Panc1 (cell line): ENCODE data around the gene RAD9A. TPM values are rescaled to one million over a fixed set of nuclear protein-coding genes. Genes with fewer than 3 reads are reported as not detected.

ENCODE experiments used
- ATAC-seq: fragments of 200-7000 bp; cut with Tn5 transposase; 2 replicates; pipeline ENCODE4 v1.9.1; 2020; ENCODE audit warnings: mild to moderate bottlenecking, moderate library complexity
- BruUV-seq: library from RNA; stranded (reverse); fragments of 400-500 nt; replicated peaks from 2 replicates; lab custom pipeline; 2021; lab: Mats Ljungman, UMichigan
- CTCF ChIA-PET: fragments of 300-600 bp; sonication (Branson Sonifier 250); formaldehyde crosslinking; loops from one replicate; lab custom pipeline; 2022; ENCODE audit warnings: antibody characterized with exemption; lab: Charles Lee
- POLR2A ChIA-PET: fragments of 300-600 bp; sonication (Branson Sonifier 250); formaldehyde crosslinking; loops from one replicate; lab custom pipeline; 2022; ENCODE audit warnings: antibody characterized with exemption; lab: Charles Lee
- DNase-seq: peaks from one replicate; pipeline ENCODE4 v3.0.0-alpha.2; 2010; ENCODE audit warnings: low read depth, low spot score
- H3K27ac ChIP-seq: 2 replicates; pipeline ENCODE4 v1.5.1; 2011; ENCODE audit warnings: mild to moderate bottlenecking, low read length, inconsistent platforms
- H3K27me3 ChIP-seq: fragments of 200-500 bp; sonication (Bioruptor generic); 2 replicates; pipeline ENCODE4 v1.6.0; 2014; ENCODE audit warnings: low read length, inconsistent platforms; ENCODE audit not compliant: control insufficient read depth, insufficient read depth
- H3K36me3 ChIP-seq: fragments of 200-500 bp; sonication (Bioruptor generic); 2 replicates; pipeline ENCODE4 v1.5.1; 2014; ENCODE audit warnings: inconsistent platforms, mild to moderate bottlenecking, low read length, moderate library complexity; ENCODE audit not compliant: control insufficient read depth, insufficient read depth
- H3K4me1 ChIP-seq: 2 replicates; pipeline ENCODE4 v1.5.1; 2011; ENCODE audit warnings: inconsistent platforms, mild to moderate bottlenecking, low read length, moderate library complexity; ENCODE audit not compliant: control insufficient read depth, insufficient read depth
- H3K4me3 ChIP-seq, 2 experiments: 2 replicates each; pipeline ENCODE4 v1.5.1; 2011 to 2012; ENCODE audit warnings: low read depth in 2 of 2, low read length in 2 of 2, mild to moderate bottlenecking in 2 of 2, inconsistent platforms in 1 of 2, moderate library complexity in 1 of 2
- H3K9me3 ChIP-seq: fragments of 200-500 bp; sonication (Bioruptor generic); 2 replicates; pipeline ENCODE4 v1.5.1; 2014; ENCODE audit warnings: low read depth, mild to moderate bottlenecking, inconsistent platforms, low read length, moderate library complexity; ENCODE audit not compliant: control insufficient read depth, insufficient read depth
- CTCF ChIP-seq: fragments of 450-650 bp; IDR thresholded peaks from 2 replicates; pipeline ENCODE4 v1.5.1; 2017; ENCODE audit warnings: mild to moderate bottlenecking
- POLR2AphosphoS5 ChIP-seq: IDR thresholded peaks from 2 replicates; pipeline ENCODE4 v1.6.1; 2012; ENCODE audit warnings: mild to moderate bottlenecking, low read depth, low read length, moderate library complexity
- REST ChIP-seq, 2 experiments: IDR thresholded peaks; 2 replicates each; pipeline ENCODE4 v1.6.1; 2011 to 2012; ENCODE audit warnings: low read depth in 2 of 2, control low read depth in 1 of 2, low read length in 1 of 2, mild to moderate bottlenecking in 1 of 2, moderate library complexity in 1 of 2; ENCODE audit not compliant: insufficient read depth in 1 of 2
- SIN3A ChIP-seq: IDR thresholded peaks from 2 replicates; pipeline ENCODE4 v1.6.1; 2012; ENCODE audit warnings: low read depth, mild to moderate bottlenecking, low read length, moderate library complexity, borderline replicate concordance; ENCODE audit not compliant: insufficient read depth
- TCF7L2 ChIP-seq: IDR thresholded peaks from 2 replicates; pipeline ENCODE4 v1.6.1; 2011; ENCODE audit warnings: mild to moderate bottlenecking, low read depth, low read length, inconsistent platforms
- in situ Hi-C: cut with HindIII; loops from 2 replicates; pipeline ENCODE4 v1.10.0; 2016; ENCODE audit warnings: low sequenced_read_pairs, low pct_unique_long_range_greater_than_20kb
- intact Hi-C: fragments of 100-400 bp; cut with micrococcal nuclease; formaldehyde crosslinking; loops from one replicate; pipeline ENCODE4 v1.10.0; 2022; ENCODE audit not compliant: unreplicated experiment
- total RNA-seq: library from RNA; stranded (reverse); gene quantifications from one replicate; pipeline ENCODE4 v1.2.1, GENCODE V29; 2021; ENCODE audit not compliant: unreplicated experiment

RAD9A gene
- total RNA-seq, 1 experiment from 2014 or later, result 33.1 TPM

- in situ Hi-C loops, result no loop called here
- ATAC-seq, result no peak
- POLR2A ChIA-PET, result no interaction called here
- Histone ChIP-seq H3K36me3 (no peaks in the 10 kb centered on the region; the same call in 1 of the 2 replicates), H3K27ac (no peak overlapping the region), H3K4me3 (no peak overlapping the region), H3K4me1 (peaks cover 14% of the 10 kb centered on the region), H3K9me3 (no peaks in the 10 kb centered on the region), H3K27me3 (no peaks in the 10 kb centered on the region)
- no peak for DNase-seq
- TF ChIP-seq CTCF (no peak), POLR2AphosphoS5 (no peak), TCF7L2 (no peak), REST (IDR thresholded peaks at IDR 0.05; ENCODE audit: insufficient read depth in 1 of 2, low read depth in 2 of 2, low read length in 1 of 2) (no peak), SIN3A (no peak)
- BruUV-seq, result TSS peak; percentile 84
- intact Hi-C loops, result no loop called here
- CTCF ChIA-PET, result interaction anchor here (0.6 kb wide), 1 partner anchor 59 kb away, joined by 3 read pairs; no protein-coding TSS in a partner anchor
These were observed 37.9 kb downstream of the RAD9A start for GRCh38 chr11:67429722-67430121.

GRCh38 chr11:67431346-67432249 is 39.8 kb downstream of the RAD9A start:
- POLR2A ChIA-PET, result no interaction called here
- CTCF ChIA-PET, result interaction anchor here (1.7 kb wide), 1 partner anchor 30 kb away, joined by 5 read pairs; the partner anchor contains the start of gene PPP1CA
- in situ Hi-C loops, result no loop called here
- ATAC-seq, result no peak
- Histone ChIP-seq H3K36me3 (no peaks in the 10 kb centered on the region; the same call in 1 of the 2 replicates), H3K4me1 (peaks cover 30% of the 10 kb centered on the region), H3K27me3 (no peaks in the 10 kb centered on the region), H3K4me3 (no peak overlapping the region), H3K9me3 (no peaks in the 10 kb centered on the region), H3K27ac (no peak overlapping the region)
- TF ChIP-seq CTCF (no peak), SIN3A (no peak), TCF7L2 (no peak), REST (IDR thresholded peaks at IDR 0.05; ENCODE audit: insufficient read depth in 1 of 2, low read depth in 2 of 2, low read length in 1 of 2) (no peak), POLR2AphosphoS5 (no peak)
- intact Hi-C loops, result no loop called here
- no TSS peak for BruUV-seq
- DNase-seq, result no peak
